K562 (cell line): ENCODE data around the gene ACTL10. TPM values are rescaled to one million over a fixed set of nuclear protein-coding genes. Genes with fewer than 3 reads are reported as not detected.

Experiments used
- BMI1 ChIP-seq: fragments of 150-350 bp; IDR thresholded peaks from 2 replicates; pipeline ENCODE4 v1.6.1; 2014; ENCODE audit warnings: low read length
- CHD7 ChIP-seq: fragments of 200-600 bp; sonication (generic); IDR thresholded peaks from one replicate; pipeline ENCODE4 v1.6.1; 2012; ENCODE audit warnings: mild to moderate bottlenecking, low read depth, low read length, inconsistent platforms
- E2F4 ChIP-seq: sonication (generic); formaldehyde crosslinking; IDR thresholded peaks from 2 replicates; pipeline ENCODE4 v1.8.0; 2022; ENCODE audit warnings: mild to moderate bottlenecking, low read depth, missing genetic modification reagents
- EP400 ChIP-seq: fragments of 450-650 bp; IDR thresholded peaks from 2 replicates; pipeline ENCODE4 v1.6.1; 2017; ENCODE audit warnings: antibody characterized with exemption, mild to moderate bottlenecking, moderate library complexity
- SAFB2 ChIP-seq: fragments of 200-400 bp; formaldehyde crosslinking; IDR thresholded peaks from 2 replicates; pipeline ENCODE4 v1.6.1; 2018; ENCODE audit warnings: borderline replicate concordance, low read length, low read depth, moderate library complexity; ENCODE audit not compliant: severe bottlenecking
- SMARCE1 ChIP-seq: fragments of 450-650 bp; IDR thresholded peaks from 2 replicates; pipeline ENCODE4 v1.7.1; 2016; ENCODE audit warnings: mild to moderate bottlenecking
- UBTF ChIP-seq, 2 experiments: IDR thresholded peaks; 2 replicates each; pipeline ENCODE4 v1.6.1; 2012; ENCODE audit warnings: improper control_type of control experiment in 2 of 2, low read depth in 2 of 2, low read length in 2 of 2, borderline replicate concordance in 1 of 2
- polyA plus RNA-seq, 8 experiments: library from polyadenylated mRNA; depleted of rRNA in 4 of 8; stranded (reverse) in 5 of 8; unstranded in 3 of 8; fragments of >200 nt; fragmentation: Nextera tagmentation in 2 of 8; fragmentation: Illumina TruSeq in 1 of 8; extraction: Ambion mirVana in 2 of 8; extraction: Trizol in 1 of 8; gene quantifications; 2 replicates each; pipeline versions ENCODE4 v1.2.1 to v1.2.3, GENCODE V29; 2011 to 2014; ENCODE audit warnings: inconsistent platforms in 1 of 8, missing spikeins in 1 of 8
- total RNA-seq, 7 experiments: library from RNA; depleted of rRNA in 6 of 7; stranded (reverse); fragments of >200 nt in 6 of 7; fragmentation: Illumina TruSeq in 2 of 7; extraction: Trizol in 2 of 7; gene quantifications; 2 replicates each; pipeline versions ENCODE4 v1.2.1 to v1.2.3, GENCODE V29; 2011 to 2021; ENCODE audit warnings: low replicate concordance in 1 of 7

ACTL10 gene
- total and polyA plus RNA-seq, 9 of the 15 experiments (the other 6 are each of a cell fraction or from before 2014, with no cell fraction given) = 0.07 to 0.14 TPM; not detected in 7

GRCh38 chr20:33666293-33667244 is at the start of gene ACTL10 (continued):
- TF ChIP-seq CHD7 (no peak), BMI1 (no peak), SAFB2 (no peak), UBTF (IDR thresholded peaks at IDR 0.05; ENCODE audit: borderline replicate concordance in 1 of 2, low read depth in 2 of 2, low read length in 2 of 2) (peak; percentile 64 to 93; a peak in 3 of 4 replicates), EP400 (peak; percentile 41; the same call in 1 of the 2 replicates), SMARCE1 (no peak), E2F4 (no peak)
